CD4-positive, alpha-beta memory T cell (primary cell): ENCODE results near the gene CDK1. TPM values are rescaled to one million over a fixed set of nuclear protein-coding genes. Genes with fewer than 3 reads are reported as not detected.

Experiments used
- polyA plus RNA-seq, 2 donors: library from polyadenylated mRNA; unstranded; fragments of 300-500 nt; fragmentation: Illumina TruSeq; gene quantifications; one replicate each; pipeline ENCODE4 v1.2.3, GENCODE V29; 2021
- total RNA-seq, 2 experiments: library from RNA; stranded (reverse); gene quantifications; one replicate each; pipeline ENCODE4 v1.2.3, GENCODE V29; 2021

CDK1 gene
- total and polyA plus RNA-seq, 4 experiments from 2014 or later = 0.34 to 1.6 (median 1.1) TPM

Other genes starting within 250 kb of the CDK1 start
- under 1 TPM in 1 of 2 experiments, not detected in 1; 0.25 TPM for gene RHOBTB1, start 165.7 kb downstream of the CDK1 start, total RNA-seq
- gene RHOBTB1, start 165.7 kb downstream of the CDK1 start, polyA plus RNA-seq = not detected